K562 (cell line): Measurements from ENCODE around the gene PET100. TPM values are rescaled to one million over a fixed set of nuclear protein-coding genes. Genes with fewer than 3 reads are reported as not detected.

ENCODE experiments used
- HMG20A ChIP-seq: fragments of 450-650 bp; formaldehyde crosslinking; conservative IDR thresholded peaks from 2 replicates; pipeline ENCODE4 v1.4.0; 2020; ENCODE audit warnings: mild to moderate bottlenecking, mixed read lengths
- SRSF9 ChIP-seq: fragments of 200-400 bp; formaldehyde crosslinking; IDR thresholded peaks from 2 replicates; pipeline ENCODE4 v1.6.1; 2017; ENCODE audit warnings: low read depth, low read length, borderline replicate concordance
- ZBTB40 ChIP-seq, 2 experiments: fragments of 450-650 bp in 1 of 2; sonication (generic) in 1 of 2; formaldehyde crosslinking in 1 of 2; IDR thresholded peaks; 2 replicates each; pipeline versions ENCODE4 v1.7.1 to v1.9.0; 2016 to 2022; ENCODE audit warnings: inconsistent platforms in 1 of 2, mild to moderate bottlenecking in 1 of 2, missing genetic modification reagents in 1 of 2
- ZNF655 ChIP-seq: fragments of 250-450 bp; sonication (Bioruptor Pico); IDR thresholded peaks from 2 replicates; pipeline ENCODE4 v1.5.0; 2021
- polyA plus RNA-seq, 8 experiments: library from polyadenylated mRNA; depleted of rRNA in 4 of 8; stranded (reverse) in 5 of 8; unstranded in 3 of 8; fragments of >200 nt; fragmentation: Nextera tagmentation in 2 of 8; fragmentation: Illumina TruSeq in 1 of 8; extraction: Ambion mirVana in 2 of 8; extraction: Trizol in 1 of 8; gene quantifications; 2 replicates each; pipeline versions ENCODE4 v1.2.1 to v1.2.3, GENCODE V29; 2011 to 2014; ENCODE audit warnings: inconsistent platforms in 1 of 8, missing spikeins in 1 of 8
- total RNA-seq, 7 experiments: library from RNA; depleted of rRNA in 6 of 7; stranded (reverse); fragments of >200 nt in 6 of 7; fragmentation: Illumina TruSeq in 2 of 7; extraction: Trizol in 2 of 7; gene quantifications; 2 replicates each; pipeline versions ENCODE4 v1.2.1 to v1.2.3, GENCODE V29; 2011 to 2021; ENCODE audit warnings: low replicate concordance in 1 of 7
- TF ChIP-seq, protein P1 (sequence below): IDR thresholded peaks from 3 replicates; pipeline ENCODE4 v1.6.1; 2011; ENCODE audit warnings: borderline replicate concordance, mild to moderate bottlenecking, moderate library complexity; ENCODE audit not compliant: insufficient read length; ENCODE audit errors: extremely low read depth
- TF ChIP-seq, protein P2 (sequence below), 2 experiments: fragments of 200-800 bp in 1 of 2; sonication (Bioruptor generic) in 1 of 2; sonication (generic) in 1 of 2; formaldehyde crosslinking in 1 of 2; IDR thresholded peaks in 1 of 2; conservative IDR thresholded peaks in 1 of 2; 2 replicates each; pipeline versions ENCODE4 v1.5.0 to v1.6.1; 2016 to 2020; ENCODE audit warnings: missing compliant biosample characterization in 1 of 2, missing genetic modification characterization in 1 of 2, missing genetic modification reagents in 1 of 2

PET100 gene
- total and polyA plus RNA-seq, 9 of the 15 experiments (the other 6 are each of a cell fraction or from before 2014, with no cell fraction given), result 62.3 to 351 (median 98.3) TPM

- TF ChIP-seq ZBTB40 (IDR thresholded peaks at IDR 0.05) (peak; percentile 52), ZBTB40 (CRISPR knock-in tag; IDR thresholded peaks at IDR 0.05) (no peak), HMG20A (CRISPR knock-in tag) (no peak), SRSF9 (no peak), ZNF655 (no peak)
- TF ChIP-seq, protein P1, sequence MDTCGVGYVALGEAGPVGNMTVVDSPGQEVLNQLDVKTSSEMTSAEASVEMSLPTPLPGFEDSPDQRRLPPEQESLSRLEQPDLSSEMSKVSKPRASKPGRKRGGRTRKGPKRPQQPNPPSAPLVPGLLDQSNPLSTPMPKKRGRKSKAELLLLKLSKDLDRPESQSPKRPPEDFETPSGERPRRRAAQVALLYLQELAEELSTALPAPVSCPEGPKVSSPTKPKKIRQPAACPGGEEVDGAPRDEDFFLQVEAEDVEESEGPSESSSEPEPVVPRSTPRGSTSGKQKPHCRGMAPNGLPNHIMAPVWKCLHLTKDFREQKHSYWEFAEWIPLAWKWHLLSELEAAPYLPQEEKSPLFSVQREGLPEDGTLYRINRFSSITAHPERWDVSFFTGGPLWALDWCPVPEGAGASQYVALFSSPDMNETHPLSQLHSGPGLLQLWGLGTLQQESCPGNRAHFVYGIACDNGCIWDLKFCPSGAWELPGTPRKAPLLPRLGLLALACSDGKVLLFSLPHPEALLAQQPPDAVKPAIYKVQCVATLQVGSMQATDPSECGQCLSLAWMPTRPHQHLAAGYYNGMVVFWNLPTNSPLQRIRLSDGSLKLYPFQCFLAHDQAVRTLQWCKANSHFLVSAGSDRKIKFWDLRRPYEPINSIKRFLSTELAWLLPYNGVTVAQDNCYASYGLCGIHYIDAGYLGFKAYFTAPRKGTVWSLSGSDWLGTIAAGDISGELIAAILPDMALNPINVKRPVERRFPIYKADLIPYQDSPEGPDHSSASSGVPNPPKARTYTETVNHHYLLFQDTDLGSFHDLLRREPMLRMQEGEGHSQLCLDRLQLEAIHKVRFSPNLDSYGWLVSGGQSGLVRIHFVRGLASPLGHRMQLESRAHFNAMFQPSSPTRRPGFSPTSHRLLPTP, result no peak
- TF ChIP-seq, protein P2, sequence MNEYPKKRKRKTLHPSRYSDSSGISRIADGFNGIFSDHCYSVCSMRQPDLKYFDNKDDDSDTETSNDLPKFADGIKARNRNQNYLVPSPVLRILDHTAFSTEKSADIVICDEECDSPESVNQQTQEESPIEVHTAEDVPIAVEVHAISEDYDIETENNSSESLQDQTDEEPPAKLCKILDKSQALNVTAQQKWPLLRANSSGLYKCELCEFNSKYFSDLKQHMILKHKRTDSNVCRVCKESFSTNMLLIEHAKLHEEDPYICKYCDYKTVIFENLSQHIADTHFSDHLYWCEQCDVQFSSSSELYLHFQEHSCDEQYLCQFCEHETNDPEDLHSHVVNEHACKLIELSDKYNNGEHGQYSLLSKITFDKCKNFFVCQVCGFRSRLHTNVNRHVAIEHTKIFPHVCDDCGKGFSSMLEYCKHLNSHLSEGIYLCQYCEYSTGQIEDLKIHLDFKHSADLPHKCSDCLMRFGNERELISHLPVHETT (CRISPR knock-in tag; conservative IDR thresholded peaks at IDR 0.05 in 1 of 2, IDR thresholded peaks at IDR 0.05 in 1 of 2), result no peak
Measured at GRCh38 chr19:7652061-7652641, 22.6 kb downstream of the PET100 start (continued).
